HepG2 (cell line): Measurements from ENCODE around the gene AHCTF1. TPM values are rescaled to one million over a fixed set of nuclear protein-coding genes. Genes with fewer than 3 reads are reported as not detected.

Experiments
- ATF1 ChIP-seq: IDR thresholded peaks from 2 replicates; pipeline ENCODE4 v1.6.1; 2016; ENCODE audit warnings: mild to moderate bottlenecking, control low read depth
- CENPT ChIP-seq: sonication (generic); formaldehyde crosslinking; IDR thresholded peaks from 2 replicates; pipeline ENCODE4 v1.8.0; 2022; ENCODE audit warnings: low read depth, mild to moderate bottlenecking, moderate library complexity, missing genetic modification reagents
- DNMT1 ChIP-seq: sonication (generic); formaldehyde crosslinking; IDR thresholded peaks from 2 replicates; pipeline ENCODE4 v1.5.1; 2020; ENCODE audit warnings: mild to moderate bottlenecking, missing genetic modification reagents
- E2F1 ChIP-seq: sonication (generic); formaldehyde crosslinking; IDR thresholded peaks from 2 replicates; pipeline ENCODE4 v1.5.0; 2020; ENCODE audit warnings: missing genetic modification reagents
- E2F5 ChIP-seq: sonication (generic); formaldehyde crosslinking; conservative IDR thresholded peaks from 2 replicates; pipeline ENCODE4 v1.4.0; 2020; ENCODE audit warnings: missing genetic modification reagents
- EZH2 ChIP-seq: conservative IDR thresholded peaks from 2 replicates; pipeline ENCODE4 v1.6.1; 2012; ENCODE audit warnings: mild to moderate bottlenecking, low read depth, low read length, moderate library complexity
- FOXM1 ChIP-seq: sonication (generic); formaldehyde crosslinking; IDR thresholded peaks from 2 replicates; pipeline ENCODE4 v1.5.0; 2020; ENCODE audit warnings: missing genetic modification reagents
- GLI4 ChIP-seq: sonication (generic); formaldehyde crosslinking; IDR thresholded peaks from 2 replicates; pipeline ENCODE4 v1.5.1; 2020; ENCODE audit warnings: missing genetic modification reagents, mild to moderate bottlenecking, moderate library complexity, borderline replicate concordance
- MED13 ChIP-seq: sonication (generic); formaldehyde crosslinking; IDR thresholded peaks from 2 replicates; pipeline ENCODE4 v1.5.0; 2020; ENCODE audit warnings: missing genetic modification reagents
- MEIS2 ChIP-seq: sonication (generic); formaldehyde crosslinking; IDR thresholded peaks from 2 replicates; pipeline ENCODE4 v1.9.0; 2021; ENCODE audit warnings: mild to moderate bottlenecking, missing genetic modification reagents
- NFIB ChIP-seq: sonication (generic); formaldehyde crosslinking; IDR thresholded peaks from 2 replicates; pipeline ENCODE4 v1.9.0; 2021; ENCODE audit warnings: missing genetic modification reagents, mild to moderate bottlenecking, borderline replicate concordance
- PAWR ChIP-seq: sonication (generic); formaldehyde crosslinking; IDR thresholded peaks from 2 replicates; pipeline ENCODE4 v1.4.0; 2020; ENCODE audit warnings: missing genetic modification reagents, mild to moderate bottlenecking, borderline replicate concordance
- TBX3 ChIP-seq: fragments of 450-650 bp; IDR thresholded peaks from 2 replicates; pipeline ENCODE4 v1.6.1; 2017; ENCODE audit warnings: antibody characterized with exemption, mild to moderate bottlenecking, inconsistent platforms, borderline replicate concordance
- TFAP4 ChIP-seq: sonication (generic); IDR thresholded peaks from 2 replicates; pipeline ENCODE4 v1.6.1; 2016; ENCODE audit warnings: low read depth, borderline replicate concordance
- TRIM22 ChIP-seq: fragments of 450-650 bp; IDR thresholded peaks from 2 replicates; pipeline ENCODE4 v1.6.1; 2017
- ZFP37 ChIP-seq: sonication (generic); formaldehyde crosslinking; IDR thresholded peaks from 2 replicates; pipeline ENCODE4 v1.4.0; 2020; ENCODE audit warnings: missing genetic modification reagents, borderline replicate concordance
- ZNF335 ChIP-seq: sonication (generic); formaldehyde crosslinking; IDR thresholded peaks from 2 replicates; pipeline ENCODE4 v1.4.0; 2020; ENCODE audit warnings: missing genetic modification reagents
- ZNF547 ChIP-seq: sonication (generic); formaldehyde crosslinking; IDR thresholded peaks from 2 replicates; pipeline ENCODE4 v1.5.1; 2020; ENCODE audit warnings: mild to moderate bottlenecking, missing genetic modification reagents
- ZNF639 ChIP-seq: conservative IDR thresholded peaks from 2 replicates; pipeline ENCODE4 v1.6.1; 2018; ENCODE audit warnings: missing genetic modification reagents
- ZNF703 ChIP-seq: sonication (generic); formaldehyde crosslinking; IDR thresholded peaks from 2 replicates; pipeline ENCODE4 v1.5.1; 2020; ENCODE audit warnings: missing genetic modification reagents, mild to moderate bottlenecking, moderate library complexity, borderline replicate concordance
- ZNF775 ChIP-seq: sonication (generic); formaldehyde crosslinking; IDR thresholded peaks from 2 replicates; pipeline ENCODE4 v1.4.0; 2020; ENCODE audit warnings: missing genetic modification reagents, mild to moderate bottlenecking, moderate library complexity, borderline replicate concordance
- polyA plus RNA-seq, 8 experiments: library from polyadenylated mRNA; depleted of rRNA in 3 of 8; stranded (reverse) in 7 of 8; unstranded in 1 of 8; fragments of >200 nt; fragmentation: Illumina TruSeq in 4 of 8; extraction: Trizol in 4 of 8; gene quantifications; 2 replicates each; pipeline versions ENCODE4 v1.2.1 to v1.2.3, GENCODE V29; 2011 to 2016; ENCODE audit warnings: low read depth in 4 of 8, missing spikeins in 1 of 8, mixed read lengths in 1 of 8; ENCODE audit not compliant: insufficient read depth in 1 of 8
- total RNA-seq, 5 experiments: library from RNA; depleted of rRNA; stranded (reverse); fragments of >200 nt; fragmentation: Illumina TruSeq; extraction: Trizol; gene quantifications; 2 replicates each; pipeline ENCODE4 v1.2.3, GENCODE V29; 2016; ENCODE audit warnings: low read depth in 1 of 5
- TF ChIP-seq, protein P1 (sequence below): sonication (generic); formaldehyde crosslinking; IDR thresholded peaks from 2 replicates; pipeline ENCODE4 v1.4.0; 2020; ENCODE audit warnings: missing genetic modification reagents

The AHCTF1 gene
- total and polyA plus RNA-seq, 2 of the 13 experiments (the other 11 are each of a cell fraction or from before 2014, with no cell fraction given), result 16.6 to 45.9 TPM

DNA sequence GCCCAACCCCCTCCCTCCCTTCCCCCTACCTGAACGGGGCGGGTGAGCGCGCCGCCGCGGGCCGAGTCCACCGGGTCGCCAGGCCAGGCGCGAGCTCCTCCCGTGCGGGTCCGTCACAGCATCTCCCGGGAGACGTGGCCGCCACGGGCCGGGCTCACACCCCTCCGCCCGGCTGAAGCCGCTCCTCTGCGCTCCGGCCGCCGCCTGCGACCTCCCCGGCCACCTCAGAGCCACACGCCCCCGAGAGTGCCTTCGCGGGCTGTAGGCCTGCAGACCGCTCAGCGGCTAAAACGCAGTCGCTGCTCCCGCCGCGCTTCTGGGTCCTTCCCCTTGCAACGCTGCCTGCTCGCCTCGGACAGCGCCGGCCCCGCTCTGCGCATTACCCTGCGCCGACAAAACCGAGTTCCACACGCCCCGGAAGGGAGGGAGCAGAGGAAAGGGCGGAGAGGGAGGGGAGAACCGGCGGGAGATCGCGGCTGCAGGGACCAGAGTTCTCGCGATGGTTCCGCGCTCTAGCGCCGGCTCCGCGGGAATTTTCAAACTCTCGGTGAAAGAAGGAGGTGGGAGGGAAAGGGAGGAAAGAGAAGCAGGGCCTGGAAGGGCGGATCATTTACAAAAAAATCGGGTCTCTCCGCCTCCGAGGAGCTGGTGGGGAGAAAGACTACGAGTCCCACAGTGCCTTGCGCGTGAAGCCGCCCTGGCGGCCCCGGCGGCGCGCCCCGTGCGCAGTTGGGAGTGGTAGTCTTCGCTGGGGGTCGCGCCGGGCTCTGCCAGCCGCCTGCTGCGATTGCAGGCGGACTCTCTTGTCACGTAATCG lies at the start of gene AHCTF1 (continued):
- TF ChIP-seq, protein P1, sequence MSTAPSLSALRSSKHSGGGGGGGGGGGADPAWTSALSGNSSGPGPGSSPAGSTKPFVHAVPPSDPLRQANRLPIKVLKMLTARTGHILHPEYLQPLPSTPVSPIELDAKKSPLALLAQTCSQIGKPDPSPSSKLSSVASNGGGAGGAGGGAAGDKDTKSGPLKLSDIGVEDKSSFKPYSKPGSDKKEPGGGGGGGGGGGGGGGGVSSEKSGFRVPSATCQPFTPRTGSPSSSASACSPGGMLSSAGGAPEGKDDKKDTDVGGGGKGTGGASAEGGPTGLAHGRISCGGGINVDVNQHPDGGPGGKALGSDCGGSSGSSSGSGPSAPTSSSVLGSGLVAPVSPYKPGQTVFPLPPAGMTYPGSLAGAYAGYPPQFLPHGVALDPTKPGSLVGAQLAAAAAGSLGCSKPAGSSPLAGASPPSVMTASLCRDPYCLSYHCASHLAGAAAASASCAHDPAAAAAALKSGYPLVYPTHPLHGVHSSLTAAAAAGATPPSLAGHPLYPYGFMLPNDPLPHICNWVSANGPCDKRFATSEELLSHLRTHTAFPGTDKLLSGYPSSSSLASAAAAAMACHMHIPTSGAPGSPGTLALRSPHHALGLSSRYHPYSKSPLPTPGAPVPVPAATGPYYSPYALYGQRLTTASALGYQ (CRISPR knock-in tag), result no peak; the same call in 1 of the 2 replicates
- peak; percentile 13; the same call in 1 of the 2 replicates for TF ChIP-seq TBX3
- no peak; the same call in 1 of the 2 replicates for TF ChIP-seq CENPT (CRISPR knock-in tag)
- no peak for TF ChIP-seq FOXM1 (CRISPR knock-in tag)
- peak; percentile 62; the same call in 1 of the 2 replicates for TF ChIP-seq TFAP4
- TF ChIP-seq E2F5 (CRISPR knock-in tag), result peak; percentile 98
- 0 out of 2 replicates have a peak, but pooled peaks have one; percentile 11 for TF ChIP-seq ZNF547
- TF ChIP-seq ZNF775 (CRISPR knock-in tag), result no peak
- 0 out of 2 replicates have a peak, but pooled peaks have one; percentile 28 for TF ChIP-seq DNMT1 (CRISPR knock-in tag)
- no peak; the same call in 1 of the 2 replicates for TF ChIP-seq ZNF703 (CRISPR knock-in tag)
- TF ChIP-seq ZNF639 (CRISPR knock-in tag), result peak; percentile 78
- TF ChIP-seq E2F1 (CRISPR knock-in tag), result peak; percentile 82
- no peak for TF ChIP-seq MEIS2
- TF ChIP-seq EZH2, result no peak
- no peak for TF ChIP-seq NFIB (CRISPR knock-in tag)
- TF ChIP-seq TRIM22, result no peak
- no peak for TF ChIP-seq ZNF335
- TF ChIP-seq PAWR (CRISPR knock-in tag), result no peak
- no peak for TF ChIP-seq GLI4 (CRISPR knock-in tag)
- no peak for TF ChIP-seq ZFP37 (CRISPR knock-in tag)
- no peak for TF ChIP-seq MED13 (CRISPR knock-in tag)
- 0 out of 2 replicates have a peak, but pooled peaks have one; percentile 44 for TF ChIP-seq ATF1
